LNCAP (cell line): ENCODE measurements around the gene NFATC1.

Experiments used
- CTCF ChIP-seq: fragments of 450-650 bp; IDR thresholded peaks from 2 replicates; pipeline ENCODE4 v1.5.1; 2017; ENCODE audit warnings: mild to moderate bottlenecking

The NFATC1 gene

GRCh38 chr18:79556829-79557585 is 161.3 kb downstream of the NFATC1 start:
- no peak for TF ChIP-seq CTCF

GRCh38 chr18:79558196-79558932 is 162.6 kb downstream of the NFATC1 start:
- no peak for TF ChIP-seq CTCF

- no peak for TF ChIP-seq CTCF
Measured at GRCh38 chr18:79558933-79559416, 163.2 kb downstream of the NFATC1 start.

- TF ChIP-seq CTCF: no peak
Measured at GRCh38 chr18:79559436-79559835, 163.7 kb downstream of the NFATC1 start.

- TF ChIP-seq CTCF: no peak
Measured at GRCh38 chr18:79560042-79560860, 164.5 kb downstream of the NFATC1 start.

GRCh38 chr18:79560861-79561210 is 165.1 kb downstream of the NFATC1 start:
- TF ChIP-seq CTCF: no peak

- no peak for TF ChIP-seq CTCF
Measured at GRCh38 chr18:79563949-79564348, 168.2 kb downstream of the NFATC1 start.
